Measurements from ENCODE around the gene ERBB3. TPM values are rescaled to one million over a fixed set of nuclear protein-coding genes. Genes with fewer than 3 reads are reported as not detected.
A peak's percentile ranks its signal among the peaks of the same experiment; 100 is the strongest.

ERBB3 gene
- total RNA-seq, 1 donor from 2014 or later, result 3.8 TPM

GRCh38 chr12:56110571-56110970 is 30.6 kb downstream of the ERBB3 start:
- no peak overlapping the region for H3K4me2 ChIP-seq (ENCODE audit: low read length)
- H3K36me3 Mint-ChIP-seq (ENCODE audit: low read depth, unreplicated experiment), result peaks cover 17% of the 10 kb centered on the region
- H3K9ac ChIP-seq (ENCODE audit: low read length), result no peak overlapping the region
- no peaks in the 10 kb centered on the region for H3K9me3 ChIP-seq (ENCODE audit: insufficient read depth, low read depth, low read length)
- FAIRE-seq (no peak), DNase-seq (ENCODE audit: low read depth) (no peak)
- H3K79me2 ChIP-seq (ENCODE audit: insufficient read depth, low read length), result peaks cover 30% of the 10 kb centered on the region
- H3K4me3 Mint-ChIP-seq (ENCODE audit: unreplicated experiment), result no peak overlapping the region
- peaks cover 5% of the 10 kb centered on the region for H3K4me1 Mint-ChIP-seq (ENCODE audit: low read depth, unreplicated experiment)
- peaks cover 3% of the 10 kb centered on the region for H3K4me1 ChIP-seq (ENCODE audit: insufficient read depth, low read length)
- TF ChIP-seq EZH2 (IDR thresholded peaks at IDR 0.05; ENCODE audit: insufficient read depth, low read length) (no peak), CTCF (IDR thresholded peaks at IDR 0.05; ENCODE audit: insufficient read depth, low read depth, low read length) (no peak)
- no peak overlapping the region for H3K27ac ChIP-seq (ENCODE audit: low read depth, low read length)
- no peak overlapping the region for H2AFZ ChIP-seq (ENCODE audit: low read depth, low read length)
- H3K27me3 Mint-ChIP-seq (ENCODE audit: low read depth, unreplicated experiment), result no peaks in the 10 kb centered on the region
- H3K4me3 ChIP-seq (ENCODE audit: insufficient read depth, low read depth, low read length), result no peak overlapping the region
- no peaks in the 10 kb centered on the region for H3K27me3 ChIP-seq (ENCODE audit: insufficient read depth, low read length)
- H3K9me3 Mint-ChIP-seq (ENCODE audit: unreplicated experiment), result no peaks in the 10 kb centered on the region
- peaks cover 45% of the 10 kb centered on the region for H3K36me3 ChIP-seq (ENCODE audit: insufficient read depth, low read length)
- H3K27ac Mint-ChIP-seq (ENCODE audit: unreplicated experiment), result no peak overlapping the region
- H4K20me1 ChIP-seq (ENCODE audit: insufficient read depth, low read length), result peaks cover 14% of the 10 kb centered on the region

GRCh38 chr12:56114084-56114483 is 34.1 kb downstream of the ERBB3 start:
- peaks cover 7% of the 10 kb centered on the region for H3K4me1 Mint-ChIP-seq (ENCODE audit: low read depth, unreplicated experiment)
- Histone ChIP-seq H2AFZ (ENCODE audit: low read depth, low read length) (no peak overlapping the region), H3K27ac (ENCODE audit: low read depth, low read length) (no peak overlapping the region), H3K4me1 (ENCODE audit: insufficient read depth, low read length) (peaks cover 10% of the 10 kb centered on the region), H4K20me1 (ENCODE audit: insufficient read depth, low read length) (peaks cover 11% of the 10 kb centered on the region), H3K4me2 (ENCODE audit: low read length) (no peak overlapping the region), H3K9ac (ENCODE audit: low read length) (no peak overlapping the region), H3K27me3 (ENCODE audit: insufficient read depth, low read length) (no peaks in the 10 kb centered on the region), H3K4me3 (ENCODE audit: insufficient read depth, low read depth, low read length) (no peak overlapping the region), H3K79me2 (ENCODE audit: insufficient read depth, low read length) (peaks cover 17% of the 10 kb centered on the region), H3K36me3 (ENCODE audit: insufficient read depth, low read length) (peaks cover 35% of the 10 kb centered on the region), H3K9me3 (ENCODE audit: insufficient read depth, low read depth, low read length) (no peaks in the 10 kb centered on the region)
- no peaks in the 10 kb centered on the region for H3K9me3 Mint-ChIP-seq (ENCODE audit: unreplicated experiment)
- no peak for TF ChIP-seq EZH2 (IDR thresholded peaks at IDR 0.05; ENCODE audit: insufficient read depth, low read length)
- no peak for TF ChIP-seq CTCF (IDR thresholded peaks at IDR 0.05; ENCODE audit: insufficient read depth, low read depth, low read length)
- H3K4me3 Mint-ChIP-seq (ENCODE audit: unreplicated experiment), result no peak overlapping the region
- DNase-seq (ENCODE audit: low read depth), result no peak
- no peak overlapping the region for H3K27ac Mint-ChIP-seq (ENCODE audit: unreplicated experiment)
- H3K27me3 Mint-ChIP-seq (ENCODE audit: low read depth, unreplicated experiment), result no peaks in the 10 kb centered on the region
- peaks cover 22% of the 10 kb centered on the region for H3K36me3 Mint-ChIP-seq (ENCODE audit: low read depth, unreplicated experiment)
- FAIRE-seq, result no peak

- no peak overlapping the region for H2AFZ ChIP-seq (ENCODE audit: low read depth, low read length)
- no peaks in the 10 kb centered on the region for H3K9me3 ChIP-seq (ENCODE audit: insufficient read depth, low read depth, low read length)
- peak overlapping the region; percentile 98 for H3K4me2 ChIP-seq (ENCODE audit: low read length)
- H3K79me2 ChIP-seq (ENCODE audit: insufficient read depth, low read length), result peaks cover 17% of the 10 kb centered on the region
- Mint-ChIP-seq H3K9me3 (ENCODE audit: unreplicated experiment) (no peaks in the 10 kb centered on the region), H3K27me3 (ENCODE audit: low read depth, unreplicated experiment) (no peaks in the 10 kb centered on the region), H3K27ac (ENCODE audit: unreplicated experiment) (peak overlapping the region; percentile 97), H3K36me3 (ENCODE audit: low read depth, unreplicated experiment) (peaks cover 21% of the 10 kb centered on the region), H3K4me1 (ENCODE audit: low read depth, unreplicated experiment) (peaks cover 18% of the 10 kb centered on the region), H3K4me3 (ENCODE audit: unreplicated experiment) (peak overlapping the region; percentile 96)
- no peak for TF ChIP-seq EZH2 (IDR thresholded peaks at IDR 0.05; ENCODE audit: insufficient read depth, low read length)
- TF ChIP-seq CTCF (IDR thresholded peaks at IDR 0.05; ENCODE audit: insufficient read depth, low read depth, low read length), result no peak
- FAIRE-seq (no peak), DNase-seq (ENCODE audit: low read depth) (peak; percentile 23)
- H3K4me1 ChIP-seq (ENCODE audit: insufficient read depth, low read length), result peaks cover 23% of the 10 kb centered on the region
- H3K4me3 ChIP-seq (ENCODE audit: insufficient read depth, low read depth, low read length), result peak overlapping the region; percentile 99
- peaks cover 29% of the 10 kb centered on the region for H3K36me3 ChIP-seq (ENCODE audit: insufficient read depth, low read length)
- peak overlapping the region; percentile 98 for H3K9ac ChIP-seq (ENCODE audit: low read length)
- peak overlapping the region; percentile 91 for H3K27ac ChIP-seq (ENCODE audit: low read depth, low read length)
- H4K20me1 ChIP-seq (ENCODE audit: insufficient read depth, low read length), result peaks cover 11% of the 10 kb centered on the region
- no peaks in the 10 kb centered on the region for H3K27me3 ChIP-seq (ENCODE audit: insufficient read depth, low read length)
Measured at GRCh38 chr12:56115329-56115728, 35.4 kb downstream of the ERBB3 start.
